Neural cell (in vitro differentiated cells): Measurements from ENCODE around the gene ZNF783. TPM values are rescaled to one million over a fixed set of nuclear protein-coding genes. Genes with fewer than 3 reads are reported as not detected.

Experiments
- H2AFZ ChIP-seq: fragments of 200-600, 300-800 bp; sonication (generic), shearing (Covaris generic); 2 replicates; pipeline ENCODE4 v1.6.0; 2014; ENCODE audit warnings: low read depth, mild to moderate bottlenecking, antibody characterized with exemption, low read length, moderate library complexity
- H3F3A ChIP-seq: fragments of 200-600 bp; shearing (Covaris generic); 2 replicates; pipeline ENCODE4 v1.6.1; 2016; ENCODE audit warnings: mild to moderate bottlenecking, moderate library complexity, mixed read lengths, antibody characterized with exemption, low read length; ENCODE audit not compliant: insufficient read depth, poor library complexity, severe bottlenecking
- H3K27ac ChIP-seq: fragments of 200-600, 300-800 bp; sonication (generic), shearing (Covaris generic); 2 replicates; pipeline ENCODE4 v1.5.1; 2014; ENCODE audit warnings: mild to moderate bottlenecking, low read length, moderate library complexity
- H3K27me3 ChIP-seq: fragments of 300-800, 200-600 bp; sonication (generic), shearing (Covaris generic); 2 replicates; pipeline ENCODE4 v1.6.0; 2014; ENCODE audit warnings: mild to moderate bottlenecking, low read depth, low read length, moderate library complexity; ENCODE audit not compliant: insufficient read depth
- H3K36me3 ChIP-seq: fragments of 300-800, 200-600 bp; sonication (generic), shearing (Covaris generic); 2 replicates; pipeline ENCODE4 v1.5.1; 2014; ENCODE audit warnings: mild to moderate bottlenecking, antibody characterized with exemption, low read length, moderate library complexity; ENCODE audit not compliant: insufficient read depth
- H3K4me2 ChIP-seq: fragments of 300-800, 200-600 bp; sonication (generic), shearing (Covaris generic); 2 replicates; pipeline ENCODE4 v1.6.0; 2014; ENCODE audit warnings: mild to moderate bottlenecking, low read length
- H3K4me3 ChIP-seq: fragments of 300-800, 200-600 bp; sonication (generic), shearing (Covaris generic); 2 replicates; pipeline ENCODE4 v1.5.1; 2014; ENCODE audit warnings: mild to moderate bottlenecking, low read length, moderate library complexity
- H3K79me2 ChIP-seq: fragments of 200-600 bp; shearing (Covaris generic); replicated peaks from 2 replicates; pipeline ENCODE4 v1.6.0; 2014; ENCODE audit warnings: mild to moderate bottlenecking, low read length, moderate library complexity; ENCODE audit not compliant: insufficient read depth
- H3K9ac ChIP-seq: fragments of 300-800, 200-600 bp; sonication (generic), shearing (Covaris generic); 2 replicates; pipeline ENCODE4 v1.6.1; 2016; ENCODE audit warnings: mild to moderate bottlenecking, low read length, mixed read lengths
- H3K9me2 ChIP-seq: fragments of 200-600 bp; shearing (Covaris generic); 2 replicates; pipeline ENCODE4 v1.6.1; 2016; ENCODE audit warnings: mild to moderate bottlenecking, low read length, mixed read lengths; ENCODE audit not compliant: insufficient read depth
- H3K9me3 ChIP-seq: fragments of 200-600, 300-800 bp; sonication (generic), shearing (Covaris generic); 2 replicates; pipeline ENCODE4 v1.6.1; 2016; ENCODE audit warnings: mild to moderate bottlenecking, mixed run types, low read length, moderate library complexity, mixed read lengths
- H4K20me1 ChIP-seq: fragments of 200-600 bp; shearing (Covaris generic); 2 replicates; pipeline ENCODE4 v1.6.1; 2016; ENCODE audit warnings: mild to moderate bottlenecking, mixed run types; ENCODE audit not compliant: insufficient read depth
- EP300 ChIP-seq: fragments of 450-650 bp; conservative IDR thresholded peaks from 2 replicates; pipeline ENCODE4 v1.6.1; 2014; ENCODE audit warnings: antibody characterized with exemption, mild to moderate bottlenecking, moderate library complexity; ENCODE audit not compliant: poor library complexity, severe bottlenecking
- EZH2 ChIP-seq: fragments of 200-600, 300-800 bp; shearing (Covaris generic), sonication (generic); IDR thresholded peaks from 2 replicates; pipeline ENCODE4 v1.6.1; 2014; ENCODE audit warnings: antibody characterized with exemption, low read length, borderline replicate concordance, mild to moderate bottlenecking; ENCODE audit not compliant: insufficient read depth, poor library complexity, severe bottlenecking
- MXI1 ChIP-seq: fragments of 450-650 bp; conservative IDR thresholded peaks from 2 replicates; pipeline ENCODE4 v1.6.1; 2014; ENCODE audit warnings: antibody characterized with exemption, mild to moderate bottlenecking; ENCODE audit not compliant: poor library complexity, severe bottlenecking
- POLR2AphosphoS5 ChIP-seq: IDR thresholded peaks from 2 replicates; pipeline ENCODE4 v1.6.1; 2012
- RAD21 ChIP-seq: fragments of 450-650 bp; conservative IDR thresholded peaks from 2 replicates; pipeline ENCODE4 v1.6.1; 2014; ENCODE audit warnings: antibody characterized with exemption, mild to moderate bottlenecking, moderate library complexity
- SMC3 ChIP-seq: fragments of 450-650 bp; conservative IDR thresholded peaks from 2 replicates; pipeline ENCODE4 v1.6.1; 2014; ENCODE audit warnings: antibody characterized with exemption, mild to moderate bottlenecking, moderate library complexity; ENCODE audit not compliant: poor library complexity
- TAF1 ChIP-seq: IDR thresholded peaks from 2 replicates; pipeline ENCODE4 v1.6.1; 2012; ENCODE audit warnings: low read depth
- polyA plus RNA-seq: library from polyadenylated mRNA; depleted of rRNA; stranded (reverse); fragments of >200 nt; gene quantifications from 2 replicates; pipeline ENCODE4 v1.2.3, GENCODE V29; 2014
- TF ChIP-seq, protein P1 (sequence below): IDR thresholded peaks from 2 replicates; pipeline ENCODE4 v1.6.1; 2012; ENCODE audit warnings: borderline replicate concordance
- TF ChIP-seq, protein P2 (sequence below): fragments of 450-650 bp; IDR thresholded peaks from 2 replicates; pipeline ENCODE4 v1.5.1; 2014; ENCODE audit warnings: antibody characterized with exemption, mild to moderate bottlenecking, moderate library complexity; ENCODE audit not compliant: poor library complexity, severe bottlenecking

The ZNF783 gene
- polyA plus RNA-seq, 1 donor from 2014 or later: 23.9 TPM

DNA sequence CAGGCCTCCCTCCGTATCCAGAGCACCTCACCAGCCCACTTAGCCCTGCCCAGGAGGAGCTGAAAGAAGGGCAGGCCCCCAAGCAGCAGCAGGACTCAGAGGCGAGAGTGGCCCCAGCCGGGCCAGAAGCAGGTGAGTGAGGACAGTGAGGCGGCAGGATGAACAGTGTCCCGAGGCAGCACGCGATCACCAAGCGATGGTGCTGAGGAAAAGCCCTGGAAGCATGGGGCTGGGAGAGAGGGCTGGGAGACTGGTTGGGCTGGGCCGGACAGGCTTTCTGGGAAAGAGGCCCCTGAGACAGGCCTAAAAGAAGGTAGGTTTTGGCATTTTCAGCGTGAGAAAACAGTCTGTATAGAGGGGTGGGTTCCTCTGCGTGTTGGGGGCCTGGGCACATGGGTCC is 16.4 kb downstream of the ZNF783 start:
- no peaks in the 10 kb centered on the region for H3K9me2 ChIP-seq
- no peaks in the 10 kb centered on the region for H3F3A ChIP-seq
- H2AFZ ChIP-seq: no peak overlapping the region
- no peak for TF ChIP-seq SMC3
- no peak for TF ChIP-seq MXI1
- TF ChIP-seq, protein P1, sequence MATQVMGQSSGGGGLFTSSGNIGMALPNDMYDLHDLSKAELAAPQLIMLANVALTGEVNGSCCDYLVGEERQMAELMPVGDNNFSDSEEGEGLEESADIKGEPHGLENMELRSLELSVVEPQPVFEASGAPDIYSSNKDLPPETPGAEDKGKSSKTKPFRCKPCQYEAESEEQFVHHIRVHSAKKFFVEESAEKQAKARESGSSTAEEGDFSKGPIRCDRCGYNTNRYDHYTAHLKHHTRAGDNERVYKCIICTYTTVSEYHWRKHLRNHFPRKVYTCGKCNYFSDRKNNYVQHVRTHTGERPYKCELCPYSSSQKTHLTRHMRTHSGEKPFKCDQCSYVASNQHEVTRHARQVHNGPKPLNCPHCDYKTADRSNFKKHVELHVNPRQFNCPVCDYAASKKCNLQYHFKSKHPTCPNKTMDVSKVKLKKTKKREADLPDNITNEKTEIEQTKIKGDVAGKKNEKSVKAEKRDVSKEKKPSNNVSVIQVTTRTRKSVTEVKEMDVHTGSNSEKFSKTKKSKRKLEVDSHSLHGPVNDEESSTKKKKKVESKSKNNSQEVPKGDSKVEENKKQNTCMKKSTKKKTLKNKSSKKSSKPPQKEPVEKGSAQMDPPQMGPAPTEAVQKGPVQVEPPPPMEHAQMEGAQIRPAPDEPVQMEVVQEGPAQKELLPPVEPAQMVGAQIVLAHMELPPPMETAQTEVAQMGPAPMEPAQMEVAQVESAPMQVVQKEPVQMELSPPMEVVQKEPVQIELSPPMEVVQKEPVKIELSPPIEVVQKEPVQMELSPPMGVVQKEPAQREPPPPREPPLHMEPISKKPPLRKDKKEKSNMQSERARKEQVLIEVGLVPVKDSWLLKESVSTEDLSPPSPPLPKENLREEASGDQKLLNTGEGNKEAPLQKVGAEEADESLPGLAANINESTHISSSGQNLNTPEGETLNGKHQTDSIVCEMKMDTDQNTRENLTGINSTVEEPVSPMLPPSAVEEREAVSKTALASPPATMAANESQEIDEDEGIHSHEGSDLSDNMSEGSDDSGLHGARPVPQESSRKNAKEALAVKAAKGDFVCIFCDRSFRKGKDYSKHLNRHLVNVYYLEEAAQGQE: no peak
- TF ChIP-seq, protein P2, sequence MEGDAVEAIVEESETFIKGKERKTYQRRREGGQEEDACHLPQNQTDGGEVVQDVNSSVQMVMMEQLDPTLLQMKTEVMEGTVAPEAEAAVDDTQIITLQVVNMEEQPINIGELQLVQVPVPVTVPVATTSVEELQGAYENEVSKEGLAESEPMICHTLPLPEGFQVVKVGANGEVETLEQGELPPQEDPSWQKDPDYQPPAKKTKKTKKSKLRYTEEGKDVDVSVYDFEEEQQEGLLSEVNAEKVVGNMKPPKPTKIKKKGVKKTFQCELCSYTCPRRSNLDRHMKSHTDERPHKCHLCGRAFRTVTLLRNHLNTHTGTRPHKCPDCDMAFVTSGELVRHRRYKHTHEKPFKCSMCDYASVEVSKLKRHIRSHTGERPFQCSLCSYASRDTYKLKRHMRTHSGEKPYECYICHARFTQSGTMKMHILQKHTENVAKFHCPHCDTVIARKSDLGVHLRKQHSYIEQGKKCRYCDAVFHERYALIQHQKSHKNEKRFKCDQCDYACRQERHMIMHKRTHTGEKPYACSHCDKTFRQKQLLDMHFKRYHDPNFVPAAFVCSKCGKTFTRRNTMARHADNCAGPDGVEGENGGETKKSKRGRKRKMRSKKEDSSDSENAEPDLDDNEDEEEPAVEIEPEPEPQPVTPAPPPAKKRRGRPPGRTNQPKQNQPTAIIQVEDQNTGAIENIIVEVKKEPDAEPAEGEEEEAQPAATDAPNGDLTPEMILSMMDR: no peak
- TF ChIP-seq TAF1: no peak
- no peaks in the 10 kb centered on the region for H3K27me3 ChIP-seq
- H4K20me1 ChIP-seq: no peaks in the 10 kb centered on the region
- no peak overlapping the region for H3K4me3 ChIP-seq
- H3K27ac ChIP-seq: no peak overlapping the region
- no peak overlapping the region for H3K4me2 ChIP-seq
- H3K36me3 ChIP-seq: no peaks in the 10 kb centered on the region
- no peak overlapping the region for H3K9ac ChIP-seq
- no peaks in the 10 kb centered on the region for H3K79me2 ChIP-seq
- H3K9me3 ChIP-seq: no peaks in the 10 kb centered on the region

DNA sequence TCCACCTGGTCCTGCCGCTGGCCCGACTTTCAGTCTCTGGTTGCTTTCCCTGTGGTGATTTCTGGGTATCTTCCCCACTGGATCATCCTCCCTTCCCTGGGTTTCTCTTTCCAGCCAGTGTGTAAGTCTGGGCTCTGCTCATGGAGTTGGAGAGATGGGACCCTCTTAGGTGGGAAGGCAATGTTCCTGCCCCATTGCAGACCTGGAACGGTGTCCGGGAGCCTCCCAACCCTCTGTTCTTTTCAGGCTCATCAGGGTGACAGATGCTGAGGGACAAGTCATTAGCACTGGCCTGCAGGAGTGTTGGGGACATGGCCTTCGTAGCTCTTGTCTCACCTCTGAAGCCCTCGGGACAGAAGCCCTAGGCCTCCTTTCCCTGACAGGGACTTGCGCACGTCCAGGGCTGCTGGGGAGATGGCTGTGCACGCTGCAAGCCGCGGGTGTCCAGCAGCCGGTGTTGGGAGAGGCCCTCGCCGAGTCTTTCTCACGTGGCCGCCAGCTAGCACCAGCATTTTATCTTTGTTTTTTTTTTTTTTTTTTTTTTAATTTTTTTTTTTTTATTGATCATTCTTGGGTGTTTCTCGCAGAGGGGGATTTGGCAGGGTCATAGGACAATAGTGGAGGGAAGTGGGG is 17.2 kb downstream of the ZNF783 start:
- no peak overlapping the region for H3K9ac ChIP-seq
- H3K9me3 ChIP-seq: no peaks in the 10 kb centered on the region
- H3K9me2 ChIP-seq: no peaks in the 10 kb centered on the region
- H3F3A ChIP-seq: no peaks in the 10 kb centered on the region
- H4K20me1 ChIP-seq: no peaks in the 10 kb centered on the region
- H3K27me3 ChIP-seq: no peaks in the 10 kb centered on the region
- H3K4me2 ChIP-seq: no peak overlapping the region
- no peak overlapping the region for H2AFZ ChIP-seq
- H3K36me3 ChIP-seq: no peaks in the 10 kb centered on the region
- no peaks in the 10 kb centered on the region for H3K79me2 ChIP-seq
- H3K27ac ChIP-seq: no peak overlapping the region
- H3K4me3 ChIP-seq: no peak overlapping the region
- TF ChIP-seq SMC3: no peak
- no peak for TF ChIP-seq RAD21
- TF ChIP-seq TAF1: no peak
- no peak for TF ChIP-seq EP300

DNA sequence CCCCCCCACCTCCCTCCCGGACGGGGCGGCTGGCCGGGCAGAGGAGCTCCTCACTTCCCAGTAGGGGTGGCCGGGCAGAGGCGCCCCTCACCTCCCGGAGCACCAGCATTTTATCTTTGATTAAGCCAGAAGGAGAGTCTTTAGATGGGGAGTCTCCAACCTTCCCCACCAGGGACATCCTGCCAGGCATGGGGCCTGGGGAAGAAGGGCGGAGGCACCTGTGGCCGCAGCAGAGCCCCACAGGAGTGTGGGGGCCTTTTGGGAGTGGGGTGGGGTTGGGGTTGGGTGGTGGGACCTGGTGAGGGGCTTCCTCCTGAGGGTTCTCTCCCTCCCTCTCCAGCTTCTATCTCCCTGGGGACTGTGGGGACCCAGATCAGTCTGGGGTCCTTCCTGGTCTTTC is 18.2 kb downstream of the ZNF783 start:
- Histone ChIP-seq H3K27me3 (no peaks in the 10 kb centered on the region), H3K36me3 (no peaks in the 10 kb centered on the region), H3K9me2 (no peaks in the 10 kb centered on the region), H2AFZ (no peak overlapping the region), H4K20me1 (no peaks in the 10 kb centered on the region), H3K9me3 (no peaks in the 10 kb centered on the region), H3K4me2 (no peak overlapping the region), H3K27ac (no peak overlapping the region), H3K4me3 (no peak overlapping the region), H3K9ac (no peak overlapping the region), H3K79me2 (no peaks in the 10 kb centered on the region), H3F3A (no peaks in the 10 kb centered on the region)
- TF ChIP-seq EP300: no peak
- TF ChIP-seq POLR2AphosphoS5: no peak
- TF ChIP-seq, protein P1: no peak
- TF ChIP-seq EZH2: no peak
- TF ChIP-seq MXI1: no peak
- no peak for TF ChIP-seq SMC3
- TF ChIP-seq, protein P2: no peak
- no peak for TF ChIP-seq RAD21
- TF ChIP-seq TAF1: no peak
